Stimulated activated CD4-positive, alpha-beta T cell treated with anti-CD3 and anti-CD28 coated beads, Interleukin-15, amount 100 ng/mL, for 24 hours (primary cell): Measurements from ENCODE around the gene CCDC39.
A peak's percentile ranks its signal among the peaks of the same experiment; 100 is the strongest.

Experiments used
- DNase-seq: peaks from one replicate; pipeline ENCODE4 v3.0.0-alpha.2; 2020

The CCDC39 gene

DNA sequence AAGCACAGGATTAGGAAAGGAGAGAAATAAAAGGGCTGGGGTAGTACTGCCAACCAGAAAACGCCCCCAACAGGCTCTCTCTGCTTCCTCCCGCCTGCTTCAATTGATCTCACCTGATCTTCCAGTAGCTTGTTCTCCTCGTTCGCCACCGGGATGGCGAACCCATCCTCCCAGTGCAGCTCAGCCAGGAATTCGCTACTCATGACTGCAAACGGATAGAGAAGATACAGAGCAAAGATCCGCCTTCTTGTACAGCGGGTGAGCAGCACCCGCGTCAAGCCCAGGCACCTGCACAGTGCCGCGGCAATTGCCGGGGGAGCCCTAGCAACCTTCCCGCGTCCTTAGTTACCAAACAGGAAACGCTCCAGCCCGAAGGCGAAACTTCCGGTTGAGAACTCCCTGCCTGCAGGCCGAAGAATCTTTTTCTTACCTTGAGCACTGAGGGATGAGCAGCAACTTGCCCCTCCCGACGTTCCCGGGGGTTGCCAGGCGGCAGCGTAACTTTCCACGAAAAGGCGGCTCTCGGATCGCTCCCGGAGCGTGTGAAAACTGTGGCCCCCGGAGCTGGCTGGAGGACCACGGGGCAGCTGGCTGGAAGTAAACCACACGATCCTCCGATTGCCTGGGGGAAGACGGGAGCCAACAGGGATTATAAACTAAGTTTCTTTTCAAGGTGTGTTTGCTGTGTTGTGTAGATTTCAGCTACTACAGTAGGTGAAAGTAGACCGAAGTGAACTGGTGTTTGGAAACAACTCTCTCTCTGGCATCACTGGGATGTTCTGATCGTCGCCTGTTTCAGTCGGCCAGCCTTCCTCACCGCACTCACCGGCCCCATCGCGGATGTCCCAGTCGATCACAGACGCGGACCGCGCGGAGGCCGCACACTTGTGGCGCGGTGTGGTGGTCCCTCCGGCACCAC lies at the start of gene CCDC39:
TSS of gene CCDC39 (minus strand) at position 312 of the 919 bp plus-strand sequence. CDS start at position 203, 109 bp downstream.
- DNase-seq: peak; percentile 86

DNA sequence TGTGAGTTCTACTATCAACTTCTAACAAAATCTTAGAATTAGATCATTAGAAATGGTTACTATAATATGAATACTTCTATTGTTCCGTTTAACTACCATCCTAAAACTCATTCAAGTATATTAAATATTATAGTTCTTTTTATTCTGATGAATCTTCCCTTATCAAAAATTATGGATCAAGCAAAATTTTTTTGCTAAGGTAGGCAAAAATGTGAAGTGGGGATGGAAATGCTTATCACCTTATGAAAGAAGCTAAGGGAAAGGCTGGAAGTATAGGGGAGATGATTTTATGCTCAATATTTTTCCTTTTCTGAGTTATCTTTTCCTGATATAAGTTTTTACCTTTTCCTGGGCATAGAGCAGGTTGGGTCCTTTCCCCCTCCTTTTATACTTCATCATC lies 40.7 kb upstream of the CCDC39 start:
- DNase-seq: no peak

DNA sequence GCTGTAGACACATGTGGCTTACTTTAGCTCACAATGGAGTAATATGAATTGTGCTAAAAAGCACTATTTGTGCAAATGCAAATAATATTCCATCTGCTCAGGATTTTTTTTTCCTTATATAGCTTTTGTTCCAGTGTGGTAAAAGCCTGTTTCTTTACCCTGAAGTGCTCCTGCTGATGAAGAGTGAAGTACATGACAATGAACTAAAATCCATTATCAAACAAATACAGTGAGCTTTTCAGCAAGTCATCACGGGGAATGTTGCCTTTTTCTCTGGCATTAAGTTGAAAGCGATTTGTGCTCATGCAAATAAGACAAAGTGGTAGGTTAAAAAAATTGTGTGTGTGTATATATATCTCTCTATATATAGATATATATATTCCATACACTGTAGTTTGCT lies 28.6 kb upstream of the CCDC39 start:
- no peak for DNase-seq

DNA sequence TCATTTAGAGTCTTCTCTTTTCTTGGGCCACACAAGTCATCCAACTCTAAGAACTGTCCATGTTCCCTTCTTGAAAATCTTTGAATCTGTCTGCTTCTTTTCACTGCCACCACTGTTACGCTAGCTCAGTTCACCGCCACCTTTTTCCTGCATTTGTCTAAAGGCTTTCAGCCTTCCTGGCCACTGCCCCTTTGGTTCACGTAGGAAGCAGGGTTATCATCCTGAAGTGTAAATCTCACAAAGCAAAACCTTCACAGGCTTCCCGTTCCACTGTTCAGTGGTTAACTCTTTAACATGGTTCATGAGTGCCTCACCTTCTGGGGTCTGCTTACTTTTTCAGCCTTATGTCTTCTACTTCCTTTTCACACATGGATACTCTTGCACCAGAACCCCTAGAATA lies 26.3 kb upstream of the CCDC39 start:
- no peak for DNase-seq

DNA sequence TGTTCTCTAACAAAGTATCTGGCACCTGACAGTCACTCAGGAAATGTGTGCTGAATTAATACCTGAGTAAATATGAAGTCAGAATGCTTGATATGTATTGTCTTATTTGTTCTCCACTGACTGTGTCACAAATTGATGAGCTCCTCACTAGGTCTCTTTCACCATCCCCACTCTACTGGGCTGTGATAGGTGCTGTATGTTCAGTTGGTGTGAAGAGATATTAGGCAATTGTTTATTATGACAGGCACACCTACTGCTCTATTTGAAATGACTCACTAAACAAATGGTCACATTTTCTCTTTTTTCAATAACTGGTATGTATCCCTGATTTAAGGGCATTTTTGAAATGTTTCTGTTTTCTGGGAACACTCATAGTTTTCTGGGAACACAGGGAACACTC lies 25.2 kb upstream of the CCDC39 start:
- no peak for DNase-seq

DNA sequence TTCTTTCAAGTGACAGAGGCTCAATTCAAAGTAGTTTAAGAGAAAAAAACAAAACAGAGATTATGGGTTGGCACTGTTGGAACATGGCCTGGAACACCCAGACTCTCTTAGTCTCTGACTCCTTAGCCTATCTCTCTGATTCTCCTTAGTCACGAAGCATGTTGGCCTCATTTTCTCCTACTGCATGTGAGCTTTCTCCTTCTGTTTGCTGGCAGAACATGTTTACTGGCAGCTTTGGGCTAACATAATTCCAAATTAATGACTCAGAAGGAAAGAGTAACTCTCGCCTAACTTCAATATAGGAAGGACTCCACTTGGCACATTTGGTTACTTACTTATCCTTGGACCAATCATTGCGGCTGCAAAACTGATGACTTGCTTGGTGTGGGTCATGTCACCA lies 21.7 kb upstream of the CCDC39 start:
- no peak for DNase-seq

DNA sequence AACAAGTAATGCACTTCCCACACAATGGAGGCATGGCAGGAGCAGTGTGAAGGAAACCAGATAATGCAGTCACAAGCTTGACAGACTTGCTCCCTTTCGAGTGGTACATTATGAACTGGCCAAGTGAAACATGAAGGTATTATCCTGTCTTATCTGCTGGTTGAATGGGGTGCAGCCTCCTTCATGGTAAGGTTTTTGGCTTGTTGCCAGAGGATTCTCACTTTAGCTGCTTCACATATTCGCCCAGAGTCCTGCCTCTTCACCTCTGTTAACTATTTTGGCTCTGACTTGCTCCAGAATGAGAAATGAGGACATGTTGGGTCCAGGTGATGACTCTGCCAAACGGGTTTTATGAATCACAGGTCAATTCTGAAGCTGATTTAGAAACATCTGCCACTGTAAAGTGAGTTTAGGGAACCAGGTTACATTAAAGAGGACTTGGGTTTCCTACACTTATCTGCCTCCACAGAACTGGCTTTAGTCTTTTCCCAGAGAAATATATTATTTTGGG lies 19.5 kb upstream of the CCDC39 start:
- DNase-seq: no peak

DNA sequence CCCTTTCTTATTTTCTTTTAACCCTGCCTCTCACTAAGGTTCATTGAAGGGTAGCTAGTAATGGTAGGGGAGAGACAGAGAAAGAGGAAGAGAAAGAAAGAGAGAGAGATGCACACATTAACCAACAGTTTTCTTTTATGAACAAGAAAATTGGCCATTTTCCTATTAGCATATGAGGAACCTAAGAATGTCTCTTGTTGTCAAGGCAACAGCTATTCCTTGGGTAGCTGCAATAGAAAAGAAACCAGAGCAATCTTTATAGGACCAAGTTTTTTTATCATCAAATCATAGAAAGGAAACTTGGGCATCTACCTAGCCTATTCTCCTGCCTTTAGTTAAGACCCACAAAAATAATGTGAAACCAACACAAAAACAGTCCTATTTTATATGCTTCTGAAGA lies 15.0 kb upstream of the CCDC39 start:
- no peak for DNase-seq

DNA sequence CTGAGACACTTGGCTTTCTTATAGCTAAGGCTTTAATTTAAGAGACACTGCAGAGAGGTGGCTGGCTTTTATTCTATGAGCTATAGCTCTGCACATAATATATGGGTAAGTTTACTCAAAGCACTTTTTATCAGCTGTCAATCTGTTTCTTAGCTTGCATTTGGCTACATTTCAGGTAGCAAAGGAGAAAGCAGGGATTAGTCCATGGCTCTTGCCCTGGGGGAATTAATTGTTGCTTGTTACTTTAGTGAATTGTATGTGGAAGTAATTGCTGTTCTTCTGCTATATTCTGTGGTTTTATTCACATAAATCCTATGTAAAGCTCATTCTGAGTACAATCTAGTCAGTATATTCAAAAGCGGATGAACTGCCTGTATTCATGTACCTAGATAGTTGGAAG lies 14.4 kb upstream of the CCDC39 start:
- no peak for DNase-seq

DNA sequence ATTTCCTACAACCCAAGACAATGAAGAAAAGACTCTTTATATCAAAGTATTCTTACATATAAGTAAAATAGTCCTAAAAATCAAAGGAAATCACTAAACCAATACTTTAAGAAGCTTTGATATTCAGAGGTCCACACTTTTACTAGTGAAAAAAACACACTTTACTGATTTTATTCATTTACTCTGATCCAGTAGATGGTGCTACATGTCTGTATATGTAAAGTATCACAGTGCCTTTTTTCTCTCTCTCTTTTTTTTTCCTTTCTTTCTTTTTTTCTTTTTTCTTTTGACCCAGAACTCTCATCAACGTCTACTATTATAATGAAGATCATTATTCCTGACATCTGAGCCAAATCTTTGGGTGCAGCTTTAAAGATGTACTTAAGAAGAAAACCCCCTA lies 10.8 kb upstream of the CCDC39 start:
- DNase-seq: no peak

DNA sequence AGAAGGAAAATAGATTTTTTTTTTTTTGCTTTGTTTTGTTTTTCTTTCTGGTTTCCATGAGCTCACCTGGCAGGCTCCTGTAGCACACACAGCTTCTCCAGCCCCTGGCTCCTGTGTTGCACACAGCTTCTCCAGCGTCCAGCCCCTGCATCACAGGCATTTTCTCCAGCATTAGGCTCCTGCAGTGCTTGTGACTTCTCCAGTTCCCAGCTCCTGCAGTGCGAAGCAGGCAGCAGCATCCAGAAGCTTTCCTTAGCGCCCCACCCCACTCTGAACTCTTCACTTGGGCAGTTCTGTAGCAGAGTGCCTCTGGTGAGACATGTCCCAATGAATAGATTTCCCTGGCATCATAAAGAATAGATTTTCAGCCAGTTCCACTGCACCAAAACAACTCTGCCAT lies 5.5 kb upstream of the CCDC39 start:
- no peak for DNase-seq

DNA sequence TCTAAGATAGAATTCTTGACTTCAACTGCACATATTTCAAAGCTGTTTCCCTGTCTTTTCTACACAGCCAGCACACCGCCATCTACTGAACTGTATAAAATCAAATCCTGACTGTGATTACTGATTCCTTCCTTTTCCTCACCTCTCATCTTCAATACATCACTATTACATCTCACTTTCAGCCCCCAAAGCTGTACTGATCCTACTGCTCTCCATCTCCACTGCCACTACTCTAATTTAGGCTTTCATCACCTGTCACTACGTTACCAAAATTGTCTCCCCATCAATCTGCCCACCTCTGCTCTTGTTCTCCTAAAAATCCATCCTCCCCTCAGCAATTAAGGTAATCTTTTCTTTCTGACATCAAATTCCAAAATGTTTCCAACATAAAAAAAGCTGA lies 4.5 kb upstream of the CCDC39 start:
- DNase-seq: no peak

DNA sequence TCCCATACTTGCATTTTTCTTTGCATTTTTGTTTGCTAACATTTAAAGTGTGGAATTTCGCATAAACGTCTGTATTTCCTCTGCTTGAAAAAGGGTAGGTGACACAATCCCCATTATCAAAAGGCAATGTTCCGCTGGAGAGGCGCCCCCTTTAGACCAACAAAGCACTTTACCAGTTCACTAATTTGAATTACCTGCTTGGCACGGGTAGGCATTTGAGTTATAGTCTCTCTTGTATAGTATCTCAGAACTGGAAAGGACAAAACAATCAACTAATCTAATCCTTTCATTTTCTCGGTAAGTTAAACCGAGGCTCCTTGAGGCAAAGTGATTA lies 775 bp upstream of the CCDC39 start:
- peak; percentile 47 for DNase-seq

DNA sequence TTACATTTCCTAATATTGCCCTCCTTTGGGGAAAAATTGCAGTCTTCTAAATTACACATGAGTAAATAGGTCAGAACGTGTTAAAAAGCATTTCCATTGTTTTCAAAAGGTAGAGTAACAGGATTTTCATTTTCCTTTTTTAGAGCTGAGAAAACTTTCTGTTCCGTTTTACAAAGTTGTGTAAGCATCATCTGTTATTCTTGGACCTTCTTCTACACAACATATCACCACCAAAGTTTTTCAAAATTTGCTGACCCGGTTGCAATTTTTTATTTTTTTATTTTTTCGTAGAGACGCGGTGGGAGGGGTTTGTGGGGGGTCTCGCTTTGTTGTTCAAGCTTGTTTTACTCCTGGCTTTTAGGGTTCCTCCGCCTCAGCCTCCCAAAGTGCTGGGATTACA lies 1.1 kb downstream of the CCDC39 start:
- no peak for DNase-seq

DNA sequence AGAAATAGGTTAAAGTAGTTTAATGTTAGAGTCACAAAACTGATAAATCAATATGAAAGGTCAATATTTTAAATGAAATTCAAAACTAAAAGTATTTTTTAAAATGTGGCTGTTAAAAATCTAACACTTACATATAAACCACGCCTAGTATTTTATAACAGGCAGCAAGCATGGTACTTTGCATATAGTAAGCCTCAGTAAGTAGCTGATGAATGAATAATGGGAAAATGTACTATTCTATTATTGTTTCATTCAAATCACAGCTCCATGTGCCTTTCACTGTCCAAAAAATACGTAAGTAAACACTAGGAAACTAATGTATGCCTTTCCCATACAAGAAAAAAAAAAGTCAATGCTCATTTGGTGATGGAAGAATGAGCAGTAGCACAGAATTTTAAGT lies 17.8 kb downstream of the CCDC39 start:
- DNase-seq: no peak

DNA sequence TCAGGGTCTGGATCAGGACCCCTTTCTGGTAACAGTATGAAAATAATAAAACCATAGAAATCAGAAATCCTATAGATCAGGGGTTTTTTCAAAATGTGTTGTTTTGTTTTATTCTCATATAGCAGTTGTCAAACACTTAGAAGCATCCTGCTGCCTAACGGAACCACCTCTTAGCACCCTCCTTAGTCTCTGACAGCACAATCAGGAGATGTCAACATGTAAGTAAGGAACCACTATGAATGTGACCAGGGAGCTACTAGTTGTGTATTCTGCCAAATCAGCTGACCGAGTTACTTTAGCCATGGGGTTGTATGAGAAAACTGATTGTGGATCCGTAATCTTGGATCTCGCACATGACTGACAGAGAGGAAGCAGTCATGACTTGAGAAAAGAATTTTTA lies 22.2 kb downstream of the CCDC39 start:
- DNase-seq: no peak

DNA sequence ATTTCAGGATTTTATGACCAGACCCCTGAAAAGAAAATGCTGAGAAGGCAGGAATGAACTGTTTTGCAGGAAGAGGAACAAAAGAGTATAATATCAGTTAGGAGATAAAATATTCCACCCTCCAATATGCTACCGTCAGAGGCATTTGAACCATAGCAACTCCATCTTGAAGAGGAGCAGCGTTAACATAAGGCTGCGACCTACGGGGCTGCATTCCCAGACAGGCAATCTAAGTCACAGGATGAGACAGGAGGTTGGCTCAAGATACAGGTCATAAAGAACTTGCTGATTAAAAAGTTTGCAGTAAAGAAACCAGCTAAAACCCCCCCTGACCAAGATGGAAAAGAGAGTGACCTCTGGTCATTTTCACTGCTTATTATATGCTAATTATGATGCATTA lies 22.9 kb downstream of the CCDC39 start:
- DNase-seq: no peak

DNA sequence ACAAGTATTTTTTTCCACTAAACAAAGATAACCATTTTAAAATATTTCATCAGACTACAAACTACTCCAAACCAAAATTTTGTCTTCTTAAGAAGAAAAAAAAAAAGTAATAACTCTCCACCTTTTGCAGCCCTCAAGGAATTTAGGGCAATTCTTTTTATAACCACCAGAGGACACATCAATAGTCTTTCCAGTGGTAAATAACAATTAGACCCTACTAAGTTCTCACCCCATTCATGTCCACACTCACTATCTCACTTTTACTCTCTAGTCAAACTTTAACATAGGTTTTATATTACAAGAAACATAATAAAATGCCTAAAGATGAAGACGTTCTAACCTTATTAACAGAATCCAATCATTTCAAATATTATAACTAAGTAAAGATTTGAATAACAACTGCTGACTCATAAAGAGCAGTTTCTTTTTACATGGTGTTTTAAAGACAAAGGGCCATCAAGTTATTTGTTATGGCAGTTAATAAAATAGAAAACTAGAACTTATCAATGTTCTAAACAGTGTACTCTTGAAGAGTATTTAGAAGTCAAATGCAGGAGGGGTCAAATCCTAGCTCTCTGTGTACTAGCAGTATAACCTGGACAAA lies 33.0 kb downstream of the CCDC39 start:
- no peak for DNase-seq

DNA sequence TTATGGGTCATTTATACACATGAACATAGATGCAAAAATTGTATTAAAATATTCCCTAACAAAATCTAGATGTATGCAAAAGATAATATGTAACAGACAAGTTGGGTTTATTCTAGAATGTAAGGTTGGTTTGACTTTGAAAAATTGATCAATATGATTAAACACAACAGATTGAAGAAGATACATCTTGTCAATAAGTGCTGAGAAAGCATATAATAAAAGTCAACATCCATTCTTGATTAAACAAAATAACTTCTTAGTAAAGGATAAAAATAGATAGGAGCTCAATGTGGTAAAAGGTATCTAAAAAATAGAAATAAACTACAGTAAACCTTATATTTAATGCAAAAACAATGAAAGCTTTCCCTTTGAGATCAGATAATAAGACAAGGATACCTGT lies 38.3 kb downstream of the CCDC39 start:
- DNase-seq: no peak

DNA sequence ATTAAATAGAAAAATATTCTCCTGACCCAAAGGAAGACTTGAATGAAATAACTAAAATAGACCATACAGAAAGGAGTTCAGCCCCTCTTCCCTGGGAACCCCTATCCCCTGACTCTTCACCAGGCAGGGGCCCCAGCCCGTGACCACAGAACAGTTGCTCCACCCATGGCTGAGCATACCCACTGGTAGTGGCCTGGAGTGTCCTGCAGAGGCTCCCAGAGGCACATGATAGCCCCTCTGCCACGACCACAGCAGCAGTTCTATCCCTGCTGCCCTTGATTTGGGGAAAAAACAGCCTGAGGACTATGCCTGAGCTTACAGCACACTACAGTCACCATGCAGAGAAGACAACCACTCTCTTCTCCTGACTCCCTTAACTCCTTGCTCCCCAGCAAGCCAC lies 45.6 kb downstream of the CCDC39 start:
- no peak for DNase-seq

DNA sequence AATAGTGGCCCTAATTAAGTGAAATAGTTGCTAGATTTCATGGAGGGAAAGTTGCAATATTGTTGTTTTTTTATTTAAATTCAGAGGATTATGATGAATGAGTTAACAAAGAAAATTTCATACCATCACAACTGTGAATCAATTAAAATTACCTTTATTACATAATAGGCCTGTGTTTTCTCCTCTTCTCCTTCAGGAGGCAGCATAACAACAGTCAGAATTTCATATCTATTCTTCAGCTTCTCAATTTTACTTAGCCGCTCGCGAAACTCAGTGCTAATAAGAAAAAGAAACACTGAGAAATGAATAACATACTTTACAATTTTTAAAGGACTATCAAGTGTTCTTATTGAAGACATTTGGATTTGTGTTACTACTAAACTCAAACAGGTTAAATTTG lies 48.0 kb downstream of the CCDC39 start:
- DNase-seq: no peak

DNA sequence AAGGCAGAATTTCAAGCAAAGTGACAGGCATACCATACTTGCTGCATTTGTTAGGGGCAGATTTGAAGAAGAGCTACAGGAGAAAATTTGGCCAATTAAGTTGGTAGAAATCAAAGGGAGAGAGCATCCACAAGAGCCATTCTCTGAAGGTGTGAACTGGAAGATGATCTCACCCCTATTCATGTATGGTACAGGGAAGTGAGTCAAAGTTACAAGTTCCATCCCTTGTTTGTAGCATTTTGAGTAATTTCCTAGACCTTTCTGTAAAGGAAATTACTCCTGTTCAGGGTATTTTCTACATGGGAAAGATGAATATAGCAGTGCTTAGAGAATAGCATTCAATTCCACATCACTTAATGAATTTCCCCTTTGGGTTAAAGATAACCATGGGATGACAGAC lies 48.9 kb downstream of the CCDC39 start:
- no peak for DNase-seq

DNA sequence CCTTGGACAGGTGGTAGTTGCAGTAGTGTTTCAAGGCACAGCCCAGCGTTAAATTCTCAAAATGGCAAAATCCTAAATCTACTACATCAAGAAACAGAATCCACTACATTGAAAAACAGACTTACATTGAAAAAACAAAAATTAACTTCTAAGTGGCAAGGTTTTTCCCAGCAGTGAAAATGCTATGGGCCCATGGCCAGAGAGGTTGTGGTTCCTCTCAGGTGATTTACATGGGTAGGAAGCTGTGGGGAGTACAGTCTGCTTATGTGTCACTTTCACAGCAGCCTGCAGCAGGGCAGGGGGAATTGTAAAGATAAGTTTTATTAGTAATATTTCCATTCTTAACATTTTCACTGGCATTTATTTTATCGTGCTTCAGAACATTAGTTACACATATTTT lies 52.4 kb downstream of the CCDC39 start:
- no peak for DNase-seq

DNA sequence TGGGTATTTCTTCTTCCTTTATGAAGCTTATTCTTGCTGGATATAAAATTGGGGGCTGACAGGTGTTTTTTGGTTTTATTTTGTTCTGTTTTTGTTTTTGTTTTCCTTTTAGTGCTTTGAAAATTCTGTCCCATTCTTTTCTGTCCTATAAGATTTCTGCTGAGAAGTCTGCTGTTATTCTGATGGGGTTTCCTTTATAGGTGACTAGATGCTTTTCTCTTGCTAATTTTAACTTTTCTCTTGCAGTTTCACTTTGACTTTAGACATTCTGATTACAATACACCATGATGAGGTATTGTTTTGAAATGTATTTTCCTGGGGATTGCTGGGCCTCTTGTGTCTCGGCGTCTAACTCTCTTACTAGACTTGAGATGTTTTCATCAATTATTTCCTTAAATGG lies 54.6 kb downstream of the CCDC39 start:
- DNase-seq: no peak

DNA sequence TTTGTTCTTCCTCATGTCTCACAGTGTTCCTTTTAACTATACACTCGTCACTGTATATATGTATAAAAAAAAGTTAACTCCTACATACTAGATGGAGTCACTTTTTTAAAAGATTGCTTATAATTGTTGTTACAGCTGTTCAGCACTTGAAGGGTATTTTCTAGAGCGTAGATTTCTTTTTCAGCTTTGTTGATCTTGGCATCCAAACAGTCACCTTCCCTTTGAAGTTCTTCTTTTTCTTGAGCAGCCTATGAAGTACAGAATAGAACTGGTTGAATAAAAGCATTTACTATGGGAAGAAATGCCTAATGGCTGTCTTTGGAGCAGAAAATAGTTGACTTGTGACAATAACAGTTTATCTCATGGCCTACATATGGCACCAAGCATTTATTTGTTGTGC lies 59.6 kb downstream of the CCDC39 start:
- DNase-seq: no peak
